ENCODE measurements around the gene PRKAR1B. TPM values are rescaled to one million over a fixed set of nuclear protein-coding genes. Genes with fewer than 3 reads are reported as not detected.

PRKAR1B gene
- total and polyA plus RNA-seq, 10 of the 15 experiments (the other 5 are each of a cell fraction or from before 2014, with no cell fraction given): 1.4 to 45.6 (median 19.3) TPM

DNA sequence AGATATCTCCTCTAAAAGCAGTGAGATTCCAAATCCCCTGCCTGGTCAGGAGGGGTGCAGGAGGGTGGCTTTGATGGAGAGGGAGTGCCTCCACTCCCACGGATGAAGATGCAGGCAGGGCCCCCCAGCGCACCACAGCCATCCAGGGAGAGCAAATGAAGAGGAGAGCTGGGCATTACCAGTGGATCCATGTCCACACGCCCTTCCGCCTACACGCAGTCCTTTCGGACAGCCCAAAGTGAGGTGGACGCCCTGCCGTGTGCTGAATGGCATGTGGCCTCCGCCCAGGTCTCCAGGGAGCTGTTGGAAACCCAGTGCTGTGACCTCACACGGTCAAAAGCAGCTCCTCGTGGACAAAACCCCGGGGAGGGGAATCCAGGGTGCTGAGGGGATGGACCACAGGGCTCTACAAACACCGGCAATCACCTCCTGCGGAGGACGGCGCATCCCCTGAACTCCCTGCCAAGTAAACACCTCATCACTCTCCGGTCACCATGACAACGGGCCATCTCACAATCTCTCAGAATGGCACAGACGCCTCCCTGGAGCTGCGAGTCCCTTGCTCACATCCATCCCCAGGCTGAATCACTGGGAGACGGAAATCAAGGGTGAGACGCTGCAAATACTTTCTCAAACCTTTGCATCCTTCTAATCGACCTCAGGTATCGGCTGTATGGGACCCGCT lies 35.6 kb downstream of the PRKAR1B start:
- POLR2A ChIA-PET: no interaction called here
- CTCF ChIA-PET: no interaction called here
- no peaks in the 10 kb centered on the region for H3K27me3 ChIP-seq (replicated peaks in 1 of 2; ENCODE audit: control insufficient read depth in 2 of 2, insufficient read depth in 2 of 2, low read length in 1 of 2)
- H3K9me3 ChIP-seq (replicated peaks; ENCODE audit: control insufficient read depth, insufficient read depth, low read length): peaks cover 2% of the 10 kb centered on the region; the same call in 2 of the 3 replicates
- no peak overlapping the region for H3K9ac ChIP-seq (ENCODE audit: control insufficient read depth, insufficient read depth, low read length)
- RAD21 ChIA-PET (ENCODE audit: unreplicated experiment): no interaction called here
- peaks cover 0 to 1% of the 10 kb centered on the region in 2 experiments; a peak in 3 of 4 replicates for H3K36me3 ChIP-seq (ENCODE audit: control insufficient read depth in 2 of 2, insufficient read depth in 2 of 2, low read length in 1 of 2)
- SMC1A ChIA-PET (ENCODE audit: uncharacterized antibody, unreplicated experiment): no interaction called here
- no peak for ATAC-seq
- H4K20me1 ChIP-seq (ENCODE audit: control insufficient read depth, insufficient read depth): no peaks in the 10 kb centered on the region
- no peak for FAIRE-seq
- in situ Hi-C loops (cut with MboI): no loop called here
- TF ChIP-seq, protein P1, sequence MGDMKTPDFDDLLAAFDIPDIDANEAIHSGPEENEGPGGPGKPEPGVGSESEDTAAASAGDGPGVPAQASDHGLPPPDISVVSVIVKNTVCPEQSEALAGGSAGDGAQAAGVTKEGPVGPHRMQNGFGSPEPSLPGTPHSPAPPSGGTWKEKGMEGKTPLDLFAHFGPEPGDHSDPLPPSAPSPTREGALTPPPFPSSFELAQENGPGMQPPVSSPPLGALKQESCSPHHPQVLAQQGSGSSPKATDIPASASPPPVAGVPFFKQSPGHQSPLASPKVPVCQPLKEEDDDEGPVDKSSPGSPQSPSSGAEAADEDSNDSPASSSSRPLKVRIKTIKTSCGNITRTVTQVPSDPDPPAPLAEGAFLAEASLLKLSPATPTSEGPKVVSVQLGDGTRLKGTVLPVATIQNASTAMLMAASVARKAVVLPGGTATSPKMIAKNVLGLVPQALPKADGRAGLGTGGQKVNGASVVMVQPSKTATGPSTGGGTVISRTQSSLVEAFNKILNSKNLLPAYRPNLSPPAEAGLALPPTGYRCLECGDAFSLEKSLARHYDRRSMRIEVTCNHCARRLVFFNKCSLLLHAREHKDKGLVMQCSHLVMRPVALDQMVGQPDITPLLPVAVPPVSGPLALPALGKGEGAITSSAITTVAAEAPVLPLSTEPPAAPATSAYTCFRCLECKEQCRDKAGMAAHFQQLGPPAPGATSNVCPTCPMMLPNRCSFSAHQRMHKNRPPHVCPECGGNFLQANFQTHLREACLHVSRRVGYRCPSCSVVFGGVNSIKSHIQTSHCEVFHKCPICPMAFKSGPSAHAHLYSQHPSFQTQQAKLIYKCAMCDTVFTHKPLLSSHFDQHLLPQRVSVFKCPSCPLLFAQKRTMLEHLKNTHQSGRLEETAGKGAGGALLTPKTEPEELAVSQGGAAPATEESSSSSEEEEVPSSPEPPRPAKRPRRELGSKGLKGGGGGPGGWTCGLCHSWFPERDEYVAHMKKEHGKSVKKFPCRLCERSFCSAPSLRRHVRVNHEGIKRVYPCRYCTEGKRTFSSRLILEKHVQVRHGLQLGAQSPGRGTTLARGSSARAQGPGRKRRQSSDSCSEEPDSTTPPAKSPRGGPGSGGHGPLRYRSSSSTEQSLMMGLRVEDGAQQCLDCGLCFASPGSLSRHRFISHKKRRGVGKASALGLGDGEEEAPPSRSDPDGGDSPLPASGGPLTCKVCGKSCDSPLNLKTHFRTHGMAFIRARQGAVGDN (IDR thresholded peaks at IDR 0.05): no peak
- TF ChIP-seq ETV6 (conservative IDR thresholded peaks at IDR 0.05 in 1 of 2, IDR thresholded peaks at IDR 0.05 in 1 of 2; ENCODE audit: borderline replicate concordance in 1 of 2, low read depth in 1 of 2) (no peak), MEF2A (IDR thresholded peaks at IDR 0.05; ENCODE audit: insufficient read depth, low read depth, low read length) (no peak), SMARCA5 (IDR thresholded peaks at IDR 0.05) (no peak), TARDBP (IDR thresholded peaks at IDR 0.05; ENCODE audit: borderline replicate concordance) (no peak), GABPA (IDR thresholded peaks at IDR 0.05; ENCODE audit: low read depth) (no peak), SUPT20H (IDR thresholded peaks at IDR 0.05; ENCODE audit: borderline replicate concordance, control insufficient read depth, low read depth, low read length) (no peak), RUNX3 (IDR thresholded peaks at IDR 0.05; ENCODE audit: low read length) (no peak)
- TF ChIP-seq, protein P2, sequence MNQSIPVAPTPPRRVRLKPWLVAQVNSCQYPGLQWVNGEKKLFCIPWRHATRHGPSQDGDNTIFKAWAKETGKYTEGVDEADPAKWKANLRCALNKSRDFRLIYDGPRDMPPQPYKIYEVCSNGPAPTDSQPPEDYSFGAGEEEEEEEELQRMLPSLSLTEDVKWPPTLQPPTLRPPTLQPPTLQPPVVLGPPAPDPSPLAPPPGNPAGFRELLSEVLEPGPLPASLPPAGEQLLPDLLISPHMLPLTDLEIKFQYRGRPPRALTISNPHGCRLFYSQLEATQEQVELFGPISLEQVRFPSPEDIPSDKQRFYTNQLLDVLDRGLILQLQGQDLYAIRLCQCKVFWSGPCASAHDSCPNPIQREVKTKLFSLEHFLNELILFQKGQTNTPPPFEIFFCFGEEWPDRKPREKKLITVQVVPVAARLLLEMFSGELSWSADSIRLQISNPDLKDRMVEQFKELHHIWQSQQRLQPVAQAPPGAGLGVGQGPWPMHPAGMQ (IDR thresholded peaks at IDR 0.05; ENCODE audit: borderline replicate concordance): no peak
- TF ChIP-seq, protein P3, sequence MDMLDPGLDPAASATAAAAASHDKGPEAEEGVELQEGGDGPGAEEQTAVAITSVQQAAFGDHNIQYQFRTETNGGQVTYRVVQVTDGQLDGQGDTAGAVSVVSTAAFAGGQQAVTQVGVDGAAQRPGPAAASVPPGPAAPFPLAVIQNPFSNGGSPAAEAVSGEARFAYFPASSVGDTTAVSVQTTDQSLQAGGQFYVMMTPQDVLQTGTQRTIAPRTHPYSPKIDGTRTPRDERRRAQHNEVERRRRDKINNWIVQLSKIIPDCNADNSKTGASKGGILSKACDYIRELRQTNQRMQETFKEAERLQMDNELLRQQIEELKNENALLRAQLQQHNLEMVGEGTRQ (IDR thresholded peaks at IDR 0.05; ENCODE audit: borderline replicate concordance, low read depth, low read length): no peak
- no peak overlapping the region for H3K4me2 ChIP-seq (ENCODE audit: control insufficient read depth, insufficient read depth)
- BruUV-seq (replicated peaks): no TSS peak
- H3K4me3 ChIP-seq: no peak overlapping the region
- H3K27ac ChIP-seq (ENCODE audit: control insufficient read depth, insufficient read depth): no peak overlapping the region
- H3K79me2 ChIP-seq (ENCODE audit: control insufficient read depth, insufficient read depth, low read length): no peaks in the 10 kb centered on the region
- no peak for DNase-seq (ENCODE audit: low read depth, low spot score)
- intact Hi-C loops (cut with micrococcal nuclease; ENCODE audit: unreplicated experiment): no loop called here
- WGBS (ENCODE audit: insufficient coverage, insufficient replicate concordance, low lambda C conversion rate, missing lambda C conversion rate): 91% methylated on average over 25 of the region's 25 CpGs
- H3K4me1 ChIP-seq (ENCODE audit: control insufficient read depth, insufficient read depth, low read length): no peaks in the 10 kb centered on the region
- no peak overlapping the region for H2AFZ ChIP-seq (ENCODE audit: control insufficient read depth, low read depth, low read length)

Data from GM12878 (cell line).